Ovary (tissue), 9 donors: Measurements from ENCODE around the gene SYT9. TPM values are rescaled to one million over a fixed set of nuclear protein-coding genes. Genes with fewer than 3 reads are reported as not detected.

ENCODE experiments used
- DNase-seq, 5 donors: peaks; one replicate each; pipeline ENCODE4 v3.0.0-alpha.2; 2019 to 2020
- H3K27ac ChIP-seq, 2 donors: fragments of 200-600 bp; one replicate each; pipeline versions ENCODE4 v1.5.1 to v1.8.0; 2019 to 2022
- H3K27me3 ChIP-seq: fragments of 200-600 bp; one replicate; pipeline ENCODE4 v1.8.0; 2022
- H3K36me3 ChIP-seq: fragments of 200-600 bp; sonication (generic); one replicate; pipeline ENCODE4 v1.5.1; 2019
- H3K4me1 ChIP-seq: one replicate; pipeline ENCODE4 v1.8.1; 2013; ENCODE audit warnings: mild to moderate bottlenecking, moderate library complexity; ENCODE audit not compliant: insufficient read depth
- H3K4me3 ChIP-seq: fragments of 200-600 bp; sonication (generic); one replicate; pipeline ENCODE4 v1.5.1; 2017
- H3K9me3 ChIP-seq, 2 donors: fragments of 200-600 bp in 1 of 2; sonication (generic) in 1 of 2; one replicate each; pipeline versions ENCODE4 v1.5.1 to v1.8.1; 2013 to 2019; ENCODE audit warnings: mild to moderate bottlenecking in 1 of 2, moderate library complexity in 1 of 2
- CTCF ChIP-seq, 3 donors: fragments of 450-650 bp in 2 of 3; fragments of 200-600 bp in 1 of 3; IDR thresholded peaks; one replicate each; pipeline versions ENCODE4 v1.5.1 to v1.8.0; 2016 to 2022; ENCODE audit warnings: antibody characterized with exemption in 3 of 3, mild to moderate bottlenecking in 1 of 3
- EP300 ChIP-seq: sonication (generic); formaldehyde crosslinking; IDR thresholded peaks from one replicate; pipeline ENCODE4 v1.6.1; 2017; ENCODE audit warnings: antibody characterized with exemption
- POLR2A ChIP-seq: fragments of 450-650 bp; IDR thresholded peaks from one replicate; pipeline ENCODE4 v1.6.1; 2017; ENCODE audit warnings: antibody characterized with exemption, mild to moderate bottlenecking, moderate library complexity
- WGBS, 3 donors: extraction: QIAGEN DNeasy Blood & Tissue Kit in 1 of 3; methylation state at CpG; one replicate each; pipeline versions ENCODE4 v1.1.5 to v1.1.7; 2013 to 2017; 5-methylcytosine and 5-hydroxymethylcytosine counted together
- intact Hi-C, 4 donors: fragments of 100-400 bp; cut with DNase I; formaldehyde crosslinking; loops; one replicate each; pipeline versions ENCODE4 v1.11.0 to v1.15.1; 2022 to 2023
- polyA plus RNA-seq, 2 donors: library from polyadenylated mRNA; stranded (reverse); fragments of 200-250 nt in 1 of 2; fragments of 350-450 nt in 1 of 2; fragmentation: Illumina TruSeq in 1 of 2; extraction: RNeasy Lipid Tissue Mini Kit (QIAGEN cat#74804) in 1 of 2; gene quantifications; one replicate each; pipeline ENCODE4 v1.2.3, GENCODE V29; 2013 to 2014
- total RNA-seq, 7 donors: library from RNA; depleted of rRNA in 2 of 7; stranded (reverse); fragments of >200 nt in 2 of 7; fragmentation: NEBNext Ultra II Directional in 3 of 7; extraction: Animal tissue kit (Norgen Biotek cat#: 25700) in 3 of 7; gene quantifications; one replicate each; pipeline versions ENCODE4 v1.1.0 to v1.2.4, GENCODE V29; 2016 to 2023
- donor health status: DM: no; HTN: no; CAD: no; lungs with moderate emphysema.
- donor health status: DM: no; HTN: no; CAD: no.
- donor health status: Bipolar disorder and iron deficiency.
- donor health status: DM: yes; HTN: yes; CAD: no.
- donor health status: DM: no; HTN: no; CAD: no.
- donor health status: DM: yes; HTN: yes; CAD: no.

Gene SYT9
- total and polyA plus RNA-seq, 9 donors = 0.05 to 0.48 (median 0.13) TPM; not detected in 3

GRCh38 chr11:7473717-7474116 lies 222.0 kb downstream of the SYT9 start:
- TF ChIP-seq EP300 (no peak), POLR2A (no peak), CTCF (IDR thresholded peaks at IDR 0.05) (no peak)
- no peaks in the 10 kb centered on the region for H3K36me3 ChIP-seq
- no peak for DNase-seq
- WGBS, 3 donors = 0 to 100% (median 54%) methylated on average over 1 of the region's 1 CpG
- intact Hi-C loops = no loop called here
- H3K4me1 ChIP-seq = no peaks in the 10 kb centered on the region
- H3K9me3 ChIP-seq = no peaks in the 10 kb centered on the region
- no peak overlapping the region for H3K4me3 ChIP-seq
- no peaks in the 10 kb centered on the region for H3K27me3 ChIP-seq
- no peak overlapping the region for H3K27ac ChIP-seq

GRCh38 chr11:7480113-7480512 lies 228.4 kb downstream of the SYT9 start:
- intact Hi-C loops = no loop called here
- WGBS, 3 donors = 48 to 52% (median 49%) methylated on average over 2 of the region's 2 CpGs
- TF ChIP-seq CTCF (IDR thresholded peaks at IDR 0.05) = no peak
- no peak for TF ChIP-seq POLR2A
- no peak for TF ChIP-seq EP300
- Histone ChIP-seq H3K36me3 (no peaks in the 10 kb centered on the region), H3K9me3 (no peaks in the 10 kb centered on the region), H3K4me3 (no peak overlapping the region), H3K4me1 (peaks cover 4% of the 10 kb centered on the region), H3K27ac (no peak overlapping the region), H3K27me3 (no peaks in the 10 kb centered on the region)
- peak in 1 of 5 donors; percentile 26 for DNase-seq

- DNase-seq = no peak
- no peak for TF ChIP-seq EP300
- TF ChIP-seq POLR2A = no peak
- no peak for TF ChIP-seq CTCF (IDR thresholded peaks at IDR 0.05)
- Histone ChIP-seq H3K4me3 (no peak overlapping the region), H3K27me3 (no peaks in the 10 kb centered on the region), H3K36me3 (no peaks in the 10 kb centered on the region), H3K4me1 (peaks cover 6% of the 10 kb centered on the region), H3K9me3 (no peaks in the 10 kb centered on the region), H3K27ac (peak overlapping the region in 1 of 2 donors; percentile 70)
- intact Hi-C loops = no loop called here
- WGBS, 3 donors = 25 to 57% (median 49%) methylated on average over 3 of the region's 3 CpGs
These were observed 232.4 kb downstream of the SYT9 start for GRCh38 chr11:7484131-7484530.

GRCh38 chr11:7484645-7485044 lies 232.9 kb downstream of the SYT9 start:
- TF ChIP-seq CTCF (IDR thresholded peaks at IDR 0.05) = no peak
- no peak for TF ChIP-seq EP300
- no peak for TF ChIP-seq POLR2A
- no peak overlapping the region for H3K4me3 ChIP-seq
- peaks cover 6% of the 10 kb centered on the region for H3K4me1 ChIP-seq
- WGBS, 3 donors = 27 to 49% (median 38%) methylated on average over 3 of the region's 3 CpGs
- H3K9me3 ChIP-seq = no peaks in the 10 kb centered on the region
- H3K36me3 ChIP-seq = no peaks in the 10 kb centered on the region
- intact Hi-C loops = no loop called here
- DNase-seq = no peak
- no peaks in the 10 kb centered on the region for H3K27me3 ChIP-seq
- H3K27ac ChIP-seq = peak overlapping the region; percentile 59 to 70
